Measurements from ENCODE around the gene ATP11B. TPM values are rescaled to one million over a fixed set of nuclear protein-coding genes. Genes with fewer than 3 reads are reported as not detected.

The ATP11B gene
- total RNA-seq, 6 donors from 2014 or later = 56.4 to 102 (median 83.2) TPM

DNA sequence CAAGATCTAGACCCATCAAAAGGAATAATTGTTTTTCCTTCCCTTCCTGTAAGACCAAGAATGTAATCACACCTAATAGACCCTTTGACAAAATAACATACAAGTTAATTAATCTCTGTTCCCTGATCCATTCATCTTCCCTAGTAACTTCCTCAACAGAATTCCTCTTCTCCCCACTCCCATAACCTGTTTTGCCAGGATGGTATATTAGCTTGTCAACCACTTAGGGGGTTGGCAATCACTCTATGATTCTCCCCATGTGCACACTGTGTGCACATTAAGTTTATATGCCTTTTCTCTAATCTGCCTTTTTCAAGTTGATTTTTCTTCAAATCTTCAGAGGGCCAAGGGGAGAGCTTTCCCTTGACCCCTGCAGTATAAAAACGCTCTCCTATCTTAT lies 2.7 kb upstream of the ATP11B start:
- Histone ChIP-seq H3K4me1 (peaks cover 0 to 15% (median 14%) of the 10 kb centered on the region in 4 donors), H3K4me3 (no peak overlapping the region), H3K27me3 (no peaks in the 10 kb centered on the region), H3K27ac (no peak overlapping the region), H3K9me3 (no peaks in the 10 kb centered on the region), H3K36me3 (no peaks in the 10 kb centered on the region)
- 61 to 77% methylated on average over 1 of the region's 1 CpG for WGBS, 2 donors
- ATAC-seq (ENCODE audit: low FRiP score in 2 of 2) (no peak), DNase-seq (no peak)
- no peak for TF ChIP-seq POLR2A (IDR thresholded peaks at IDR 0.05)
- TF ChIP-seq POLR2AphosphoS5 (IDR thresholded peaks at IDR 0.05) = no peak
- TF ChIP-seq EP300 (IDR thresholded peaks at IDR 0.05) = no peak
- TF ChIP-seq, protein P1, sequence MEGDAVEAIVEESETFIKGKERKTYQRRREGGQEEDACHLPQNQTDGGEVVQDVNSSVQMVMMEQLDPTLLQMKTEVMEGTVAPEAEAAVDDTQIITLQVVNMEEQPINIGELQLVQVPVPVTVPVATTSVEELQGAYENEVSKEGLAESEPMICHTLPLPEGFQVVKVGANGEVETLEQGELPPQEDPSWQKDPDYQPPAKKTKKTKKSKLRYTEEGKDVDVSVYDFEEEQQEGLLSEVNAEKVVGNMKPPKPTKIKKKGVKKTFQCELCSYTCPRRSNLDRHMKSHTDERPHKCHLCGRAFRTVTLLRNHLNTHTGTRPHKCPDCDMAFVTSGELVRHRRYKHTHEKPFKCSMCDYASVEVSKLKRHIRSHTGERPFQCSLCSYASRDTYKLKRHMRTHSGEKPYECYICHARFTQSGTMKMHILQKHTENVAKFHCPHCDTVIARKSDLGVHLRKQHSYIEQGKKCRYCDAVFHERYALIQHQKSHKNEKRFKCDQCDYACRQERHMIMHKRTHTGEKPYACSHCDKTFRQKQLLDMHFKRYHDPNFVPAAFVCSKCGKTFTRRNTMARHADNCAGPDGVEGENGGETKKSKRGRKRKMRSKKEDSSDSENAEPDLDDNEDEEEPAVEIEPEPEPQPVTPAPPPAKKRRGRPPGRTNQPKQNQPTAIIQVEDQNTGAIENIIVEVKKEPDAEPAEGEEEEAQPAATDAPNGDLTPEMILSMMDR (IDR thresholded peaks at IDR 0.05) = no peak

DNA sequence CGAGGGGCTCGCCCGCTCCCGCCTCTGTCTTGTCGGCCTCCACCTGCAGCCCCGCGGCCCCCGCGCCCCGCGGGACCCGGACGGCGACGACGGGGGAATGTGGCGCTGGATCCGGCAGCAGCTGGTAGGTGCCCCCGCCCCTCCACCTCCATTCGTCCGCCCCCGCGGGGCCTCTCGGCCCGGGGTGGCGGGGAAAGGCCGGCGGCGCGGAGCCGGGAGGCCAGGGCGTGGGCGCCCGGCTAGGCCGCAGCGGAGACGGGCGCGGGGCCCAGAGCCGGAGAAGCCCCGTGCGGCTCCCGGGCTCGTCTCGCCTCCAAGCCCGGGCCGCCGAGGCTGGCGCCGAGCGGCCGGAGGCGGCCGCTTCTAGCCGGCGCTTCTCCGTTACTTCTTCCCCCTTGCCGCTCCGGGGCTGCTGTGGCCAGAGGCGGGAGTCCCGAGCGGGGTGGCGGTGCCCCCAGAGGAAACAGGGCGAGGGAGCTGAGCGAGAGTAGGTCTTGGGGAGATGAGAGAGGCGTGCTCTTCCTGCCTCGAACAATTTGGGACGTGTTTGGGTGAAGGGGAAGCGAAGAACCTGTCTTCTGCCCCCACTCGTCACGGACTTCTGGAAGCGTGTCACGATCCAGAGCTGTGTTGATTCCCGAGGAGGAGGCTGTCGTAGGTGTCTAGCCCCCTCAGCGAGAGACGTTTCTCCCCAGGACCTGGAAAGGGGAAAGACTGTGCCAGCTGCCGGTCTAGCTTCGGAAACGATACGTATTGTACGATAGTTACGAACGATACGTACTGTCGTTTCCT lies 555 bp downstream of the ATP11B start:
- WGBS, 2 donors = 0% methylated on average over 14 to 43 of the region's 86 CpGs
- peak overlapping the region; percentile 91 to 100 (median 96) for H3K27ac ChIP-seq
- no peaks in the 10 kb centered on the region for H3K9me3 ChIP-seq
- DNase-seq (peak in 1 of 2 donors; percentile 47), ATAC-seq (ENCODE audit: low FRiP score in 2 of 2) (peak; percentile 70 to 82)
- TF ChIP-seq, protein P1 (IDR thresholded peaks at IDR 0.05) = peak in 2 of 6 experiments; percentile 47 to 57
- TF ChIP-seq EP300 (IDR thresholded peaks at IDR 0.05) (no peak), POLR2AphosphoS5 (IDR thresholded peaks at IDR 0.05) (peak; percentile 42 to 71), POLR2A (IDR thresholded peaks at IDR 0.05) (peak in 3 of 4 donors; percentile 1 to 38 (median 17))
- H3K36me3 ChIP-seq = no peaks in the 10 kb centered on the region
- H3K4me3 ChIP-seq = peak overlapping the region; percentile 46 to 91 (median 90)
- H3K27me3 ChIP-seq = no peaks in the 10 kb centered on the region
- H3K4me1 ChIP-seq = peaks cover 5 to 25% (median 21%) of the 10 kb centered on the region in 4 donors

DNA sequence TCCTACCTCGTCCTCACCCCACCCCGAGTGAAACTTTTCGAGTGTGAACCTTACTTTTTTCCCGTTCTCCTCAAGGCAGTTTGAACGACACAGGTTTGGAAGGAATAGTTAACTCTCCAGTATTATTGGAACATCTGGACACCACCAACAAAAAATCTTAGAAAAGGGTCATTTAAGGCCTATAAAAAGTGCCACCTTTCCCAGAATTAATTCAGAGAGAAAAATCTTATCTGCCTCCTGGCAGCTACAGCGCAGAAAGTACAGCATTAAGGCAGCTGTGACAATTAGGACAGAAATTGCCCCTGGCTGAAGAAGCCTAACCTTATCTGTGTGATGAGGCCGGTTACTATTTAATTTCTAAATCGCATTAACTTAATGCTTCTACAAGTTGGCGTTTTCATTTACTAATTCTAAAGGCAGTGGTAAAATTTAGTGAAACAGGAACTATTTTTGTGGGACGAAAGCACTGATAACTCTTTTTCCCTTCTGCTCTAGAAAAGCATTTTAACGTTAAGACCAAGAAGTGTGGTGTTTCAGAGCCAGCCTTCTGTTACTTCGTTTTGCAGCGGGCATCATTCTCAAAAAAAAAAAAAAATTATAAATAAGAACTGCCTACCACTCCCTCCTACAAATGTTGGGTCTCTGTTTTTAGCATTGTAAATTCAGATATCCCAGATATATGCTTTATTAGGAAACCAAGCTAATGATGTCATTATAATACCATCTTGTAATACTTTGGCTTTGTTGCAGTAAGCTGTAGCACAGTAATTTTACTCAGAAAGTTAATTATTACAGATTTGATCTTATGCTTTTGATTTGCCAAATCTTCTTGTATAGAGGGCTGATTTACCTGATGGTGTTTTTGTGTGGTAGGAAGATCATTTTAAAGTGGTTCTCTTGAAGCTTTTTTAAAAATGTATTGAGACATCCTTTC lies 1.4 kb downstream of the ATP11B start:
- WGBS, 2 donors = 5 to 7% methylated on average over 13 of the region's 13 CpGs
- H3K4me1 ChIP-seq = peaks cover 5 to 27% (median 20%) of the 10 kb centered on the region in 4 donors
- no peaks in the 10 kb centered on the region for H3K36me3 ChIP-seq
- no peaks in the 10 kb centered on the region for H3K9me3 ChIP-seq
- H3K4me3 ChIP-seq = peak overlapping the region; percentile 46 to 91 (median 90)
- ATAC-seq (ENCODE audit: low FRiP score in 2 of 2) = no peak
- peak overlapping the region; percentile 91 to 100 (median 96) for H3K27ac ChIP-seq
- DNase-seq = no peak
- H3K27me3 ChIP-seq = no peaks in the 10 kb centered on the region
- TF ChIP-seq POLR2AphosphoS5 (IDR thresholded peaks at IDR 0.05) = no peak
- TF ChIP-seq, protein P1 (IDR thresholded peaks at IDR 0.05) = no peak
- no peak for TF ChIP-seq POLR2A (IDR thresholded peaks at IDR 0.05)
- no peak for TF ChIP-seq EP300 (IDR thresholded peaks at IDR 0.05)

DNA sequence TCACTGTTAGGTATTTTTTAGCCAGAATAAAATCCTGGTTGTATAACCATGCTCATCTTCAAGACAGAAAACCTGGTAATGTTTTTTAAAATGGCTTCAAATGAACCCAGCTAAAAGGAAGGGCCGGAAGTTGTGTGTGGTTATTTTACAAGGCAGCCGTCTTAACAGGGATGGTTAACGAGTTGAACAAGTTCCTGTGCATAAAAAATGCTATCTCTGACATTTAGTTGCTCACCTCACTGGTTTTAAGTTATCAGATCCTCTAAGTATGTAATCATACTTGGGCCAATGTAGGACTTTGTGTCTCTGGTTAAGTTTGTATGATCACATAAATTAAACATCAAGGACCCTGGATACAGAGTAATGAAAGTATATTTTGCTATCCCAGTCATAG lies 2.1 kb downstream of the ATP11B start:
- peak overlapping the region; percentile 91 to 100 (median 96) for H3K27ac ChIP-seq
- no peaks in the 10 kb centered on the region for H3K9me3 ChIP-seq
- peaks cover 5 to 27% (median 20%) of the 10 kb centered on the region in 4 donors for H3K4me1 ChIP-seq
- 9 to 30% methylated on average over 3 of the region's 3 CpGs for WGBS, 2 donors
- DNase-seq = peak in 1 of 2 donors; percentile 36
- H3K36me3 ChIP-seq = no peaks in the 10 kb centered on the region
- H3K27me3 ChIP-seq = no peaks in the 10 kb centered on the region
- ATAC-seq (ENCODE audit: low FRiP score in 2 of 2) = no peak
- TF ChIP-seq, protein P1 (IDR thresholded peaks at IDR 0.05) = no peak
- TF ChIP-seq POLR2A (IDR thresholded peaks at IDR 0.05) (no peak), POLR2AphosphoS5 (IDR thresholded peaks at IDR 0.05) (no peak), EP300 (IDR thresholded peaks at IDR 0.05) (no peak)
- peak overlapping the region in 3 of 4 donors; percentile 88 to 91 (median 91) for H3K4me3 ChIP-seq
